ENCODE results near the gene IGSF21.

IGSF21 gene

DNA sequence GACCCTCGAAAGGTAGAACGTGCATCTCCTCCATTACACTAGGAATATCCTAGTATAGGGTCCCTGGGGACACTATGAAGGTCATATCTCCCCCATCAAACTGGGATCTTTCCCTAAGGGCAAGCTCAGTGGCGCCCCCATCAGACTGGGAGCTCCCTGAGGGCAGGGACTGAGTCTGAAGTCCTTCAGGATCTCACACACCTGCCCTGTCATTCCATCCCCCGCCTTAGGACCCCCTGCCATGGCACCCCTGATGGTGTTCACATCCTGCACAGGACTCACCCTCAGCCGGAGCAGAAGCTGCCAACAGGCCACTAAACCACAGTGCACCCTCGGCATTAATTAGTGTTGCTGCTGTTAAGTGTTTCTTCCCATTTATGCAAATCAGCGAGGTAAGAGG is 50.4 kb downstream of the IGSF21 start:
- Histone ChIP-seq H3K18ac (ENCODE audit: low read length) (no peak overlapping the region), H2BK12ac (ENCODE audit: low read length) (no peak overlapping the region), H3K14ac (ENCODE audit: low read length) (no peak overlapping the region), H3K27ac (ENCODE audit: low read depth, low read length) (no peak overlapping the region), H4K8ac (ENCODE audit: low read depth, low read length) (no peak overlapping the region), H4K91ac (ENCODE audit: low read depth, low read length) (no peak overlapping the region), H3K79me1 (ENCODE audit: low read length) (no peaks in the 10 kb centered on the region), H3K4me1 (ENCODE audit: control insufficient read depth in 1 of 2, insufficient read depth in 2 of 2, low read length in 2 of 2) (no peaks in the 10 kb centered on the region), H2AK5ac (ENCODE audit: low read length) (no peak overlapping the region), H4K12ac (ENCODE audit: low read depth, low read length) (no peak overlapping the region), H3K4me2 (ENCODE audit: low read length) (no peak overlapping the region), H3K4ac (ENCODE audit: low read depth, low read length) (no peak overlapping the region), H3K9ac (ENCODE audit: low read length) (no peak overlapping the region), H3K4me3 (ENCODE audit: low read depth, low read length) (no peak overlapping the region), H2BK5ac (ENCODE audit: low read depth, low read length, poor library complexity) (no peak overlapping the region), H3K79me2 (ENCODE audit: control insufficient read depth, insufficient read depth, low read length, poor library complexity) (no peaks in the 10 kb centered on the region), H2BK120ac (ENCODE audit: insufficient read depth, low read length, poor library complexity) (no peak overlapping the region), H2AFZ (ENCODE audit: insufficient read depth, low read length, poor library complexity) (no peak overlapping the region), H3K27me3 (ENCODE audit: insufficient read depth, low read length) (no peaks in the 10 kb centered on the region), H3K23ac (ENCODE audit: low read length) (no peak overlapping the region), H3K36me3 (ENCODE audit: control insufficient read depth in 1 of 2, insufficient read depth in 2 of 2, low read length in 2 of 2) (no peaks in the 10 kb centered on the region), H3K9me3 (ENCODE audit: insufficient read depth, low read depth, low read length) (no peaks in the 10 kb centered on the region)
- DNase-seq, result no peak
- WGBS (ENCODE audit: extremely low coverage, insufficient coverage, insufficient read length), result no CpG with 5 or more reads among the region's 7 CpGs

DNA sequence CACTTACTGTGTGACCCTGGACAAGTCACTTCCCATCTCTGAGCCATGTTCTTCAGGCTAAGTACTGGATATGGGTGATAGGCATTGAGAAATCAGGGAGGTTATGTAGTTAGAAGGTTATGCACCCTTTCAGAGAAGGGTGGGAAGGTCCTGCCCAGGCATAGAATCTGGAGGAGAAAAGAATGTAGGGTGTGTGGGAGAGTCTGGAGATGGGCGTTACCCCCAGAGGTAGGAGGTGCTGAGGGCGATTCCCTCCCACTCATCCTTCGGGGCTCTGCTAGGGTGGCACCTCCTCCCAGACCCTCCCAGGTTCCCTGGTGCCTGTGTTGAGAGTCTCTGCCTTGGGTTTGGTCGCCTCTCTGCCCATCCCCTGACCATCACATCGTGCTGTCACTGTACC is 51.1 kb downstream of the IGSF21 start:
- Histone ChIP-seq H3K18ac (ENCODE audit: low read length) (no peak overlapping the region), H3K14ac (ENCODE audit: low read length) (no peak overlapping the region), H2BK120ac (ENCODE audit: insufficient read depth, low read length, poor library complexity) (no peak overlapping the region), H3K9ac (ENCODE audit: low read length) (no peak overlapping the region), H3K4ac (ENCODE audit: low read depth, low read length) (no peak overlapping the region), H3K27me3 (ENCODE audit: insufficient read depth, low read length) (no peaks in the 10 kb centered on the region), H3K23ac (ENCODE audit: low read length) (no peak overlapping the region), H2BK5ac (ENCODE audit: low read depth, low read length, poor library complexity) (no peak overlapping the region), H3K79me1 (ENCODE audit: low read length) (no peaks in the 10 kb centered on the region), H4K91ac (ENCODE audit: low read depth, low read length) (no peak overlapping the region), H3K79me2 (ENCODE audit: control insufficient read depth, insufficient read depth, low read length, poor library complexity) (no peaks in the 10 kb centered on the region), H3K4me1 (ENCODE audit: control insufficient read depth in 1 of 2, insufficient read depth in 2 of 2, low read length in 2 of 2) (no peaks in the 10 kb centered on the region), H3K4me3 (ENCODE audit: low read depth, low read length) (no peak overlapping the region), H2AK5ac (ENCODE audit: low read length) (no peak overlapping the region), H4K8ac (ENCODE audit: low read depth, low read length) (no peak overlapping the region), H2BK12ac (ENCODE audit: low read length) (no peak overlapping the region), H4K12ac (ENCODE audit: low read depth, low read length) (no peak overlapping the region), H3K9me3 (ENCODE audit: insufficient read depth, low read depth, low read length) (no peaks in the 10 kb centered on the region), H3K36me3 (ENCODE audit: control insufficient read depth in 1 of 2, insufficient read depth in 2 of 2, low read length in 2 of 2) (no peaks in the 10 kb centered on the region), H3K4me2 (ENCODE audit: low read length) (no peak overlapping the region), H2AFZ (ENCODE audit: insufficient read depth, low read length, poor library complexity) (no peak overlapping the region), H3K27ac (ENCODE audit: low read depth, low read length) (no peak overlapping the region)
- WGBS (ENCODE audit: extremely low coverage, insufficient coverage, insufficient read length), result no CpG with 5 or more reads among the region's 5 CpGs
- DNase-seq, result no peak

DNA sequence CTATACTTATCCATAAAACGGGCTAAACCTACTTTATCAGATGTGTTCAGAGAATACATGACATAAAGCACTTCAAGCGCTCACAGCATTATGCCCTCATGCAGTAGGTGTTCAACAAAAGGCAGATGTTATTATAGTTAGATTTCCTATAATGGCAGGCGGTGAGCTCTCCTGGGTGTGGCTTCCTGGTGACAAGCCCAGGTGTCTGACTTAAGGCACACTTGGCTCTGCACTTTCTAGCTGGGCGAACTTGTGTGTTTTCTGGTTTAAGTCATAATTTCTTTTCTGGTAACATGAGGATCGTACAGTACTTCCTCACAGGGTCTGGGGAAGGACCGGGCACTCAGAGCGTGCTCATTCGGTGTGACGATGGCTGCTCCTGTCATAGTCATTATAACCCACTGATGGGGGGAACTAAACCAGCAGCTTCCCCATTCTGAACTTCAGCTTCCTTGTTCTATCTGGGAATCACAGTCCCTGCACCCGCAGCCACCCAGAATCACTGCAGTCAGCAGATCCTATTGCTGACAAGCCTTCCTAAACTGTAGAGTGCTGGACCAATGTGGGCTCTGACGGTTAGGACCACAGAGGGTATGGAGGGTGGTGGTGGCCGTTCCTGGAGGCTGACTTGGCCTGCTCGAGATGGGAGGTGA is 52.8 kb downstream of the IGSF21 start:
- Histone ChIP-seq H4K8ac (ENCODE audit: low read depth, low read length) (no peak overlapping the region), H3K14ac (ENCODE audit: low read length) (no peak overlapping the region), H4K12ac (ENCODE audit: low read depth, low read length) (no peak overlapping the region), H3K4me1 (ENCODE audit: control insufficient read depth in 1 of 2, insufficient read depth in 2 of 2, low read length in 2 of 2) (no peaks in the 10 kb centered on the region), H3K27ac (ENCODE audit: low read depth, low read length) (no peak overlapping the region), H2AFZ (ENCODE audit: insufficient read depth, low read length, poor library complexity) (no peak overlapping the region), H3K36me3 (ENCODE audit: control insufficient read depth in 1 of 2, insufficient read depth in 2 of 2, low read length in 2 of 2) (no peaks in the 10 kb centered on the region), H3K4ac (ENCODE audit: low read depth, low read length) (no peak overlapping the region), H3K79me1 (ENCODE audit: low read length) (no peaks in the 10 kb centered on the region), H3K4me2 (ENCODE audit: low read length) (no peak overlapping the region), H3K9ac (ENCODE audit: low read length) (no peak overlapping the region), H2BK5ac (ENCODE audit: low read depth, low read length, poor library complexity) (no peak overlapping the region), H3K9me3 (ENCODE audit: insufficient read depth, low read depth, low read length) (no peaks in the 10 kb centered on the region), H4K91ac (ENCODE audit: low read depth, low read length) (no peak overlapping the region), H3K79me2 (ENCODE audit: control insufficient read depth, insufficient read depth, low read length, poor library complexity) (no peaks in the 10 kb centered on the region), H2BK120ac (ENCODE audit: insufficient read depth, low read length, poor library complexity) (no peak overlapping the region), H3K23ac (ENCODE audit: low read length) (no peak overlapping the region), H3K18ac (ENCODE audit: low read length) (no peak overlapping the region), H2AK5ac (ENCODE audit: low read length) (no peak overlapping the region), H2BK12ac (ENCODE audit: low read length) (no peak overlapping the region), H3K4me3 (ENCODE audit: low read depth, low read length) (no peak overlapping the region), H3K27me3 (ENCODE audit: insufficient read depth, low read length) (no peaks in the 10 kb centered on the region)
- WGBS (ENCODE audit: extremely low coverage, insufficient coverage, insufficient read length), result no CpG with 5 or more reads among the region's 13 CpGs
- peak; percentile 11 to 30 for DNase-seq

DNA sequence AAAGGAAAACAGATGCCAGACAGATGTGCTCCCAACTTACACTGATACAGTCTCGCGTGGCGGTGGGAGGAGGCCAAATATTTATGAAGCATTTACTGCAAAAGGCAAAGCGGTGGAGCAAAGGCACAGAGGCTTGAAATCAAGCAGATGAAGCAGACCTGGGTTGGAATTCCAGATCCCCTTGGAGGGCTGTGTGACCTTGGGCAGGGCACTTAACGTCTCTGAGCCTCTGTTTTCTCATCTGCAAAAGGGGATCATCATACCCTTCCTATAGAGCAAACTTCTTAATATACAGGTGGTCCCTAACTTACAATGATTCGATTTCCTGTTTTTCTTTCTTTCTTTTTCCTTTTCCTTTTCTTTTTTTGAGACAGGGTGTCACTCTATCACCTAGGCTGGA is 54.1 kb downstream of the IGSF21 start:
- H2BK120ac ChIP-seq (ENCODE audit: insufficient read depth, low read length, poor library complexity), result no peak overlapping the region
- no peaks in the 10 kb centered on the region for H3K27me3 ChIP-seq (ENCODE audit: insufficient read depth, low read length)
- no peak overlapping the region for H2BK5ac ChIP-seq (ENCODE audit: low read depth, low read length, poor library complexity)
- no peak overlapping the region for H4K12ac ChIP-seq (ENCODE audit: low read depth, low read length)
- H3K4me2 ChIP-seq (ENCODE audit: low read length), result no peak overlapping the region
- H3K23ac ChIP-seq (ENCODE audit: low read length), result no peak overlapping the region
- H3K27ac ChIP-seq (ENCODE audit: low read depth, low read length), result no peak overlapping the region
- H3K79me1 ChIP-seq (ENCODE audit: low read length), result no peaks in the 10 kb centered on the region
- H3K4me1 ChIP-seq (ENCODE audit: control insufficient read depth in 1 of 2, insufficient read depth in 2 of 2, low read length in 2 of 2), result no peaks in the 10 kb centered on the region
- WGBS (ENCODE audit: extremely low coverage, insufficient coverage, insufficient read length), result no CpG with 5 or more reads among the region's 6 CpGs
- H3K36me3 ChIP-seq (ENCODE audit: control insufficient read depth in 1 of 2, insufficient read depth in 2 of 2, low read length in 2 of 2), result no peaks in the 10 kb centered on the region
- H2AK5ac ChIP-seq (ENCODE audit: low read length), result no peak overlapping the region
- DNase-seq, result no peak
- no peaks in the 10 kb centered on the region for H3K9me3 ChIP-seq (ENCODE audit: insufficient read depth, low read depth, low read length)
- no peak overlapping the region for H3K14ac ChIP-seq (ENCODE audit: low read length)
- H4K8ac ChIP-seq (ENCODE audit: low read depth, low read length), result no peak overlapping the region
- no peak overlapping the region for H2AFZ ChIP-seq (ENCODE audit: insufficient read depth, low read length, poor library complexity)
- H3K79me2 ChIP-seq (ENCODE audit: control insufficient read depth, insufficient read depth, low read length, poor library complexity), result no peaks in the 10 kb centered on the region
- no peak overlapping the region for H3K4ac ChIP-seq (ENCODE audit: low read depth, low read length)
- H4K91ac ChIP-seq (ENCODE audit: low read depth, low read length), result no peak overlapping the region
- H3K9ac ChIP-seq (ENCODE audit: low read length), result no peak overlapping the region
- no peak overlapping the region for H2BK12ac ChIP-seq (ENCODE audit: low read length)
- H3K18ac ChIP-seq (ENCODE audit: low read length), result no peak overlapping the region
- no peak overlapping the region for H3K4me3 ChIP-seq (ENCODE audit: low read depth, low read length)

Measured in trophoblast cell (in vitro differentiated cells and primary cell).